ES-I3 (cell line): Measurements from ENCODE around the gene SPTY2D1.
"Not testable (repeated sequence)": the region's sequence is repeated elsewhere in the genome, so short reads cannot be mapped to it uniquely, and the experiment has no call there.

Experiments
- H3K36me3 ChIP-seq: 2 replicates; pipeline ENCODE4 v1.6.1; 2013; ENCODE audit warnings: mild to moderate bottlenecking, low read length, control low read depth, moderate library complexity; ENCODE audit not compliant: insufficient read depth
- H3K4me1 ChIP-seq: 2 replicates; pipeline ENCODE4 v1.6.1; 2013; ENCODE audit warnings: mild to moderate bottlenecking, control low read depth, low read length; ENCODE audit not compliant: insufficient read depth
- H3K9ac ChIP-seq: 2 replicates; pipeline ENCODE4 v1.6.1; 2013; ENCODE audit warnings: low read depth, mild to moderate bottlenecking, low read length, moderate library complexity
- H3K9me3 ChIP-seq: 2 replicates; pipeline ENCODE4 v1.6.1; 2013; ENCODE audit warnings: mild to moderate bottlenecking, low read length, moderate library complexity; ENCODE audit not compliant: control insufficient read depth, insufficient read depth

Gene SPTY2D1

DNA sequence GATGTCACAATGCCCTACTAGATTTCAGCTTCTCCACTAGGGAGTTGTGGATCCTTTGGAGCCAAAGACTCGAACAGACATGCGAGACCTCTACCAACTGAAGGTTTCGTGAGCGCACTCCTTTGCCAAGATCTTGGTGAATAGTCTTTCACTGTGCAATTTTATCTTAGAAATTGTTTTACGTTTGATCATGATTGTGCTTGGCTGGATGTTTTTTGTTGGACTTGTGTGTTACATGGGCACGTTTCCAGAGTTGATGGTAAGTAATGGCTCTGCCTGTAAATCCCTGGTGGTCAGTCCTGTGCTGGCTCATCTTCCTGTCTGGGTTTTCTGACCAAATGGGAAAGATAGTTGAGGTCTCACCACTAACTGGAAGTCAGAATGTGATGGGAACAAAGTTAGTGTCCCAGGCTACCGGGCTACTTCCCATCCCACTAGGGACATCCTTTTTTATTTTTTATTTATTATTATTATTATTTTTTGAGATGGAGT is 34.4 kb downstream of the SPTY2D1 start, which contains the start of gene MISFA:
Gene MISFA, plus strand, starts transcription at position 51 of the 492 bp plus-strand sequence. Its CDS starts 140 bp downstream, at position 191.
- Histone ChIP-seq H3K9me3 (no peaks in the 10 kb centered on the region), H3K9ac (no peak within 1 kb of the TSS), H3K4me1 (no peaks in the 10 kb centered on the region), H3K36me3 (no peaks in the 10 kb centered on the region)

DNA sequence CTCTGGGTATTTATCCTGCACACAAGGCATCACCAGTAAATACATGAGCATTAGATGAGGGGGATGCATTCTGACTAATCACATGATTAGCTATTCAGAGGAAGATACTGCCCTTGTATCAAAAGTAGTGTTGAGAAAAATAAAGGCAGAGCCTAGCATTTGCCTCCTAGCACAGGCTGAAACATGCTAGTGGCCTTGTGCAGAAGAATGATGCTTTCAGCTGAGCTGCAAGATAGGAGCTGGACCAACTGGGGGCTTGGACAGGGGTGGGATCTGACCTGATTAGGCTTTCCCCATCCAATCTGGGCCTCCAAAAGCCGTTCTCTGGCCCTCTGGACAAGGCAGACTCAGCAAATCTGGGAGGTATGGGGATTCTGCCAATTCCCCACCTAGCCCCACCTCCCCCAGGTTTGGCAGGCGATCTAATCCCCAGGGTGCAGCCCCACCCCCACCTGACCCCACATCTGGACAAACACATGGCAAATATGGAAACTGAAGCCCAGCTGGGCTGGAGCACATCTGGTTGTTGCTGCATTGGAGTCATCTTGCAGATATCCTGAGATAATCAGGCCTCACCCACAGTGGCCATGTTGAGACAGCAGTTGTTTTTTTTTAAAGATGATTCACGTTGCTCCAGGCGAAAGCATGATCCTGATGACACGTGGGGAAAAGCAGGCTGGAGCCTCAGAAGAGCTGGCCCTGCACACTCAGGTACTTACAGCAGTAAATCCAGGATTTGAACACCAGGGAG is 39.0 kb downstream of the SPTY2D1 start:
- Histone ChIP-seq H3K4me1 (no peaks in the 10 kb centered on the region), H3K9me3 (no peaks in the 10 kb centered on the region), H3K9ac (no peak overlapping the region), H3K36me3 (no peaks in the 10 kb centered on the region)

DNA sequence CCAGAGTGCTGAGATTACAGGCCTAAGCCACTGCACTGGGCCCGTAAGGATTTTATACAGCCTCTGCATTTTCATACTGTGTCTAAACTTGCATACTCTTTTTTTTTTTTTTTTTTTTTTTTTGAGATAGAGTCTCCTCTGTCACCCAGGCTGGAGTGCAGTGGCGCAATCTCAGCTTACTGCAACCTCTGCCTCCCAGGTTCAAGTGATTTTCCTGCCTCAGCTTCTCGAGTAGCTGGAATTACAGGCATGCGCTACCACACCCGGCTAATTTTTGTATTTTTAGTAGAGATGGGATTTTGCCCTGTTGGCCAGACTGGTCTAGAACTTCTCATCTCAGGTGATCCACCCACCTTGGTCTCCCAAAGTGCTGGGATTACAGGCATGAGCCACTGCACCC is 40.1 kb downstream of the SPTY2D1 start:
- not testable (repeated sequence) for H3K36me3 ChIP-seq, H3K4me1 ChIP-seq, H3K9ac ChIP-seq, H3K9me3 ChIP-seq

DNA sequence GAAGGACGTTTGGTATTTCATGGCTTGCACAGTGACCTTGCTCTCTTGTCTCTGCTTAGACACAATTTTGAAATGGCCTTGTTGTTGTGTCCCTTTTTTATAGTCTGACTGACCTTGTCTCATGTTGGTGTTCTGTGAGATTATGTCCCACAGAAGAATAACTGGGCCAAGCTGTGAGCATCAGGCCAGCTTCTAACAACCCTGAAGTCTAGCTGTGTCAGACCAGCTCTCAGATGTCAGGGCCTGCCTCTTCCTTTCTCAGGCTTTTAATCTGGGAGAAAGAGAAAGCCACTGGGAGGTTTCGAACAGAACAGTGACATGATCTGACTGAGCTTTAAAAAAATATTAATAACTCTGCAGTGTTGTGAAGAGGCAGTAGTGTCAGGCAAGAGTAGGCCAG is 43.6 kb downstream of the SPTY2D1 start:
- H3K9ac ChIP-seq = no peak overlapping the region
- H3K36me3 ChIP-seq = no peaks in the 10 kb centered on the region
- H3K4me1 ChIP-seq = 0 out of 2 replicates have a peak, but pooled peaks cover 2% of the 10 kb centered on the region
- no peaks in the 10 kb centered on the region for H3K9me3 ChIP-seq

DNA sequence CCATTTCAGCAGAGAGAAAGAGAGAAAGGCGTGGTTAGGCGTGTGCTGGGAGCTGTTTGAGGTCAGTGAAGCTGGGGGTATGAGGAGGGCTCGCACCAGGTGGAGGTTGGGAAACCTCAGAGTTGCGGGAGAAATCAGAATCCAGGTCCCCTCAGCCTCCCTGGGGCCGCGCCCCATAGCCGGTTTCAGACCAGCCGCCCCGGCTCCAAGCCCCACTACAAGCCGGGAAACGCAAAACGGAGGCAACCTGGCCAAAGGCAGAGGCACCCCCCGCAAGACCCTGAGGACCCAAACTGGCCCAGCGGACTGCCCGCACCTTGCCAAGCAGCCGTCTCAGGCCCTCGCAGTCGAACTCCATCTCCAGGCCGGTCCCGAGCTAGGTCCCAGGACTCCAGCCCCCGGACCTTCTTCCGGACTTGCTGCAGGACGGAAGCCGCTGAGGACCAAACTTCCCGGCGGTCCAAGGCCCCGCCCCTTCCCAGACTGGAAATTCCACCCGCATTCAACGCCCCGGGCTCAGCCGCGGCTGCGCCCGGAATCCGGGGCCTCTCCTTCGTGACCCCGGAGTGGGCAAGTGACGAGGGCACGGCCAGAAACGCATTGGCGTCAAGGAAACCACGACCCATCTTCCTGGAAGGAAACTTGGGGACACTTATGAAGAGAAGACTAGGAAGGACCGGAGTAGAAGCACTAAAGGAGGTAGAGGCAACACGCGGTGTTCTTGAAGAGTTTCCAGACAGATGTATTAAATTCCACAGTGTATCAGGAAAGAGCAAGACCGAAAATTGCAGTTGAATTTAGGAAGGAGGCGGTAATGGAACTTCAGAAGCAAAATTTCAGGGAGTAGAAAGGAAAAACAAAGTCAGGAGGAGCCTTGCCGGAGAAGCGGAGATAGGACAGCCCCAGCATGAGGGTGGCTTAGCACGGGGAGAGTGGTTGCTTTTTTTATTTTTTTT is 45.6 kb downstream of the SPTY2D1 start, which contains the start of gene UEVLD:
Gene UEVLD, minus strand, starts transcription at position 438 of the 956 bp plus-strand sequence. Its CDS starts 80 bp downstream, at position 358.
- H3K9ac ChIP-seq = peak within 1 kb of the TSS; percentile 92
- H3K4me1 ChIP-seq = 0 out of 2 replicates have a peak, but pooled peaks cover 2% of the 10 kb centered on the region
- H3K36me3 ChIP-seq = no peaks in the 10 kb centered on the region
- no peaks in the 10 kb centered on the region for H3K9me3 ChIP-seq

DNA sequence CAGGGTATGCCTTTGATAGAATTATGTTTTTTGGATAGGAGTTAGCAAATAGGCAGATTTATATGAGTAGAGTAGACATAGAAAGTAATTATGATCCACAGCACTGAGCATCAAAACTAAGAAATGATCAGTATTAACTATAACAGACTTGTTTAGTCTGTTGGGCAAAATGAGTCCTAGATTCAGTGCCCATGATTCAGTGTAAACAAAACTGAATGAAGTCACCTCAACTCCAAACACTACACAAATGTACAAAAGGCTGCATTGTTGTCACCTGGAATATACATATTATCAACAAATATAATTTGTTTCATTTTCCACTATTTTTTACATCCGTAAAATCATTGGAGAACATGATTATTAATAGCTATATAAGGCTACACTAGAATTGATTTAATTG is 52.3 kb downstream of the SPTY2D1 start:
- H3K36me3 ChIP-seq = no peaks in the 10 kb centered on the region
- no peaks in the 10 kb centered on the region for H3K4me1 ChIP-seq
- no peaks in the 10 kb centered on the region for H3K9me3 ChIP-seq
- no peak overlapping the region for H3K9ac ChIP-seq

DNA sequence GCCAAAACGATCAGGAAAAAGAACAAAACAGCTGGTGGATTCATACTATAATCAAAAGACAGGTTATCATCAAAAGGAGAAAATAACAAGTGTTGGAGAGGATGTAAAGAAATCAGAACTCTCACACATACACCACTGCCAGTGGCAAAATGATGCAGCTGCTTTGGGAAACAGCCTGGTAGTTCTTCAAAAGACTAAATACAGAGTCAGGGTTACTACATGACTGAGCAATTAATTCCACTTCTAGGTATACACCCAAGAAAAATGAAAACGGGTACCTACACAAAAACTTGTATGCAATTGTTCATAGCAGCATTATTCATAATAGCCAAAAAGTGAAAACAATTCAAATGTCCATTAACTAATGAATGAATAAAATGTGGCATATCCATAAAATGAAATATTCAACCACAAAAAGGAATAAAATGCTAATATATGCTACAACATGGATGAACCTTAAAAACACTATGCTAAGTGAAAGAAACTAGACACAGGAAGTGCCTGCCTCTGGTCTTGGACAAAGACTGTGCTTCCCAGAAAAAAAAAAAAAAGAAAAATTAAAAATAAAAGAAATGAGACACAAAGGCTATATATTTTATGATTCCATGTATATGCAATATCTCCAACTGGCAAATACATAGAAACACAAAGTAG is 53.9 kb downstream of the SPTY2D1 start:
- Histone ChIP-seq H3K4me1 (no peaks in the 10 kb centered on the region), H3K9ac (no peak overlapping the region), H3K36me3 (no peaks in the 10 kb centered on the region), H3K9me3 (no peaks in the 10 kb centered on the region)

DNA sequence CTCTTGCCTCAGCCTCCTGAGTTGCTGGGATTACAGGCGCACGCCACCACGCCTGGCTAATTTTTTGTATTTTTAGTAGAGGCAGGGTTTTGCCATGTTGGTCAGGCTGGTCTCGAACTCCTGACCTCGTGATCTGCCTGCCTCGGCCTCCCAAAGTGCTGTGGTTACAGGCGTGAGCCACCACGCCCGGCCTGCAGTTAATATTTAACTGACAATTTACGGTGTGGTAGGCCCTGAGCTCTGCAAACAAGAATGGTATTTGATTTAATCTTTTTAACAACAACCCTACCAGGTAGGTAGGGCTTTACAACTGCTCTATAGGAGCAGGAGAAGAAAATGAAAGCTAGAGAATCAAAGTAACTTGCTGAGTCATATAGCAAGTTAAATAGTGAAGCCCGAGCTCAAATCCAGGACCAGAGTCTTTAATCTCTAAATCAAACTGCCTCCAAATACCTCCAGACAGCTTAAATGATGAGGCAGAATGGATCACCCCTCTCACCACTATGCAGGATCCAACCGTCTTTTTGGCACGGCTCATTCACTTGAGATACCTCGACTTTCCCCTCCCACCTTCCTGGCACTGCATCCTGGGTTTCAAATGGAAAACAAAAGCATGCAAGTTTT is 55.1 kb downstream of the SPTY2D1 start:
- Histone ChIP-seq H3K4me1 (no peaks in the 10 kb centered on the region), H3K9me3 (no peaks in the 10 kb centered on the region), H3K9ac (no peak overlapping the region), H3K36me3 (no peaks in the 10 kb centered on the region)

DNA sequence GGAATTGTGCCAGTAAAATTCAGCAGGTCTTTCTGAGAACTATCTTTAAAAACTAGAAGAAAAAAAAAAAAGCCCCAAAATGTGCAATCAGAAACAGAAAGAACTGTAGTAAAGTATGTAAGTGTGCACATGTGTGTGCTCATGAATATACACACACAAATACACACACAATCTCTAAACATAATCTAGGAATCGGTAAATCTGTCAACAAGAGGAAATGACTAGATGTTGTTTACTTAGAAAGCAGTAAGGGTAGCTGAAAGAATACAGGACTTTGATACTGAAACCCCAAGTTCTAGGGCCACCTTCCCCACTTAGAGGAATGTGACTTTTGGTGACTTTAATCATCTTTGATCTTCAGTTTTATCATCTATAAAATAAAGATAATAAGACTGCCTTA is 58.8 kb downstream of the SPTY2D1 start:
- Histone ChIP-seq H3K36me3 (no peaks in the 10 kb centered on the region; the same call in 1 of the 2 replicates), H3K4me1 (no peaks in the 10 kb centered on the region), H3K9ac (no peak overlapping the region), H3K9me3 (no peaks in the 10 kb centered on the region)

DNA sequence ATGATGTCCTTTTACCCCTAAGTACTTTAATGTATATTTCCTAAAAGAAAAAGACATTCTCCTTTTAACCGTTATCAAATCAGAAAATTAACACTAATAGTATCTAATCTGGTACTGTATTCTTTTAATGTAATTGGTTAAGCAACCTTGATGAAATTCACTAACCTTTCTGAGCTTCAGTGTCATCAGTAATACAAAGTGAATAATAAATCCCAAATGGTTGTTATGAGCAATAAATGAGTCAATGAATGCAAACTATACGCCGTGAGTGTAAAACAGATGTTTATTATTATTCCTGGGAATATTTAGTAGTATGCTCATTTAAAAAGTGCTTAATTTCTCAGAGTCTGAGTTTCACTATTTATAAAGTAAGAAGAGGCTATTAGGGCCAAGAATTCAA is 67.1 kb downstream of the SPTY2D1 start:
- H3K4me1 ChIP-seq = peaks cover 5% of the 10 kb centered on the region; the same call in 1 of the 2 replicates
- H3K9ac ChIP-seq = no peak overlapping the region
- no peaks in the 10 kb centered on the region for H3K9me3 ChIP-seq
- no peaks in the 10 kb centered on the region; the same call in 1 of the 2 replicates for H3K36me3 ChIP-seq

DNA sequence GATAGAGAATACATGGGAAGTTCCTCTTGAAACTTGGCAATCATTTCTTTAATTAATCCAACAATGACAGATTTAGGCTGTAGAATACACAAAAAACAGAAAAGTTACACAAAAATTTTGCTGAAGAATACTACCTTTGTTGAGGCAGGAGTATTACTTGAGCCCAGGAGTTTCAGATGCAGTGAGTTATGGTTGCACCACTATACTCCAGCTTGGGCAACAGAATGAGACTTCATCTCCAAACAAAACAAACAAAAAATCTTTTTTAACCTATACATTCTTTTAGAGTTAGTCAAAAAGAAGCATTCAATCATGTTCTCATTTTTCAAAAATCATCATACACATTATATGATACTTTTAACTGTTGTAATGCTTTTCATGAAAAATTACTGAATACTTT is 67.7 kb downstream of the SPTY2D1 start:
- H3K36me3 ChIP-seq = no peaks in the 10 kb centered on the region; the same call in 1 of the 2 replicates
- peaks cover 5% of the 10 kb centered on the region; the same call in 1 of the 2 replicates for H3K4me1 ChIP-seq
- H3K9me3 ChIP-seq = no peaks in the 10 kb centered on the region
- H3K9ac ChIP-seq = no peak overlapping the region

DNA sequence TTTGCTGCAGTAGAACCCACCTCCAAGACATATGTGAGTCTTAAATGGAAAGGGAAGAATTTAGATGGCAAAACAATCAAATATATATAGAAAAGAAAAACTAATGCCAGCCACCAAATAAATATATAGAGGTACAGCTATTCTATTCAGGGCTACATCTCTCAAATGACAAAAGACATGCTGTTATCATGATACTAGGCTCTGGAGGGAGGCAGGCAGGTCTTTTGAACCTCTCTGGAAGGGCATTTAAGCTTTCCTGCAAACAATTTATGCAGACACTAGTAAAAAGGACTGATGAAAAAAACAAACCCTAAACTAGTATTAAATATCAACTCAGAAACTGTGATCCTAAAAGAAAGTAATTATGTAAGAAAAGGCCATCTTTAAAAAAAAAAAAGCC is 70.0 kb downstream of the SPTY2D1 start:
- Histone ChIP-seq H3K36me3 (no peaks in the 10 kb centered on the region), H3K4me1 (peaks cover 5% of the 10 kb centered on the region; the same call in 1 of the 2 replicates), H3K9ac (no peak overlapping the region), H3K9me3 (no peaks in the 10 kb centered on the region)

DNA sequence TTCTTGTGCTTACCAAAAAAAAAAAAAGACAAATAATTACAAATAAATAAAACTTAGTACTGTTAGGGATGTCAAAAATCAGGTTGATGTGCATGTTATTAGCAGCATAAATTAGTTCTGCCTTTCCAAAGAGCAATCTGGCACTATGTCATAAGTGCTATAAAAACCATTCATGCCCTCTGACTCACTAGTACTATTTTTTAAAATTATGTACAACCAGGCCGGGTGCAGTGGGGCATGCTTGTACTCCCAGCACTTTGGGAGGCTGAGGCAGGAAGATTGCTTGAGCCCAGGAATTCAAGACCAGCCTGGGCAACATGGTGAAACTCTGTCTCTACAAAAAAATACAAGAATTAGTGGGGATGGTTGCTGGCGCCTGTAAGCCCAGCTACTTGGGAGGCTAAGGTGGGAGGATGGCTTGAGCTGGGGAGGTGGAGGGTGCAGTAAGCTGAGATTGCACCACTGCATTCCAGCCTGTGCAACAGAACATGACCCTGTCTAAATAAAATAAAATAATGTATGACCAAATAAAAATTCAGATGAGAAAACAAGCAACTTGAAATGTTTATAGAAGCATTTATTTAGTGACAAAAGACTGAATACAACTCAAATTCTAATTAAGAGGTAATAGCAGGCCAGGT is 70.9 kb downstream of the SPTY2D1 start:
- Histone ChIP-seq H3K9ac (no peak overlapping the region), H3K4me1 (peaks cover 5% of the 10 kb centered on the region; the same call in 1 of the 2 replicates), H3K9me3 (no peaks in the 10 kb centered on the region), H3K36me3 (no peaks in the 10 kb centered on the region)
